Measurements from ENCODE around the gene RCBTB2. TPM values are rescaled to one million over a fixed set of nuclear protein-coding genes. Genes with fewer than 3 reads are reported as not detected.

The RCBTB2 gene
- total RNA-seq, 2 donors from 2014 or later: 1.6 to 6.0 TPM

GRCh38 chr13:48536621-48537250, 3.9 kb upstream of the RCBTB2 start:
- intact Hi-C loops (cut with DNase I): no loop called here
- Histone ChIP-seq H3K4me1 (peaks cover 6% of the 10 kb centered on the region), H3K27me3 (no peaks in the 10 kb centered on the region), H3K36me3 (replicated peaks in 1 of 2; ENCODE audit: insufficient read depth in 1 of 2, low read depth in 2 of 2) (no peaks in the 10 kb centered on the region), H3K9me3 (no peaks in the 10 kb centered on the region), H3K4me3 (no peak overlapping the region), H3K27ac (no peak overlapping the region)
- DNase-seq (no peak), ATAC-seq (no peak)
- 86 to 91% methylated on average over 5 of the region's 5 CpGs for WGBS, 2 donors
- TF ChIP-seq POLR2A (IDR thresholded peaks at IDR 0.05) (no peak), CTCF (IDR thresholded peaks at IDR 0.05) (no peak)

- Histone ChIP-seq H3K4me3 (no peak overlapping the region), H3K9me3 (no peaks in the 10 kb centered on the region), H3K27ac (no peak overlapping the region), H3K36me3 (replicated peaks in 1 of 2; ENCODE audit: insufficient read depth in 1 of 2, low read depth in 2 of 2) (no peaks in the 10 kb centered on the region), H3K4me1 (peaks cover 10% of the 10 kb centered on the region), H3K27me3 (no peaks in the 10 kb centered on the region)
- WGBS, 2 donors: 69 to 75% methylated on average over 2 of the region's 2 CpGs
- intact Hi-C loops (cut with DNase I): no loop called here
- DNase-seq (peak in 1 of 4 donors; percentile 22), ATAC-seq (no peak)
- no peak for TF ChIP-seq POLR2A (IDR thresholded peaks at IDR 0.05)
- no peak for TF ChIP-seq CTCF (IDR thresholded peaks at IDR 0.05)
Observed at GRCh38 chr13:48535766-48536165, 2.9 kb upstream of the RCBTB2 start.

- H3K27ac ChIP-seq: no peak overlapping the region
- 90 to 97% methylated on average over 5 of the region's 5 CpGs for WGBS, 2 donors
- DNase-seq (no peak), ATAC-seq (no peak)
- no peaks in the 10 kb centered on the region for H3K27me3 ChIP-seq
- peaks cover 10% of the 10 kb centered on the region for H3K4me1 ChIP-seq
- H3K36me3 ChIP-seq (replicated peaks in 1 of 2; ENCODE audit: insufficient read depth in 1 of 2, low read depth in 2 of 2): no peaks in the 10 kb centered on the region
- intact Hi-C loops (cut with DNase I): no loop called here
- TF ChIP-seq CTCF (IDR thresholded peaks at IDR 0.05): no peak
- no peak for TF ChIP-seq POLR2A (IDR thresholded peaks at IDR 0.05)
- no peak overlapping the region for H3K4me3 ChIP-seq
- H3K9me3 ChIP-seq: no peaks in the 10 kb centered on the region
Observed at GRCh38 chr13:48534911-48535501, 2.1 kb upstream of the RCBTB2 start.

GRCh38 chr13:48533961-48534600, 1.2 kb upstream of the RCBTB2 start:
- no peak for ATAC-seq
- intact Hi-C loops (cut with DNase I): no loop called here
- 80 to 87% methylated on average over 9 of the region's 9 CpGs for WGBS, 2 donors

More at GRCh38 chr13:48533961-48534600, 1.2 kb upstream of the RCBTB2 start:
- H3K27me3 ChIP-seq: no peaks in the 10 kb centered on the region
- no peaks in the 10 kb centered on the region for H3K9me3 ChIP-seq
- H3K27ac ChIP-seq: peak overlapping the region in 1 of 4 donors; percentile 91
- H3K4me1 ChIP-seq: peaks cover 10% of the 10 kb centered on the region
- no peak for TF ChIP-seq CTCF (IDR thresholded peaks at IDR 0.05)
- DNase-seq: no peak
- H3K36me3 ChIP-seq (replicated peaks in 1 of 2; ENCODE audit: insufficient read depth in 1 of 2, low read depth in 2 of 2): no peaks in the 10 kb centered on the region
- H3K4me3 ChIP-seq: no peak overlapping the region
